GM08714 (cell line): ENCODE results near the gene STKLD1.
"Not testable (repeated sequence)": the region's sequence is repeated elsewhere in the genome, so short reads cannot be mapped to it uniquely, and the experiment has no call there.

Source experiments
- H3K4me3 ChIP-seq: fragments of 200-500 bp; sonication (Bioruptor generic); 2 replicates; pipeline ENCODE4 v1.5.1; 2014; ENCODE audit warnings: mild to moderate bottlenecking, low read length, inconsistent platforms
- ZNF274 ChIP-seq: IDR thresholded peaks from 2 replicates; pipeline ENCODE4 v1.6.1; 2012; ENCODE audit warnings: mild to moderate bottlenecking, low read depth, low read length

STKLD1 gene

DNA sequence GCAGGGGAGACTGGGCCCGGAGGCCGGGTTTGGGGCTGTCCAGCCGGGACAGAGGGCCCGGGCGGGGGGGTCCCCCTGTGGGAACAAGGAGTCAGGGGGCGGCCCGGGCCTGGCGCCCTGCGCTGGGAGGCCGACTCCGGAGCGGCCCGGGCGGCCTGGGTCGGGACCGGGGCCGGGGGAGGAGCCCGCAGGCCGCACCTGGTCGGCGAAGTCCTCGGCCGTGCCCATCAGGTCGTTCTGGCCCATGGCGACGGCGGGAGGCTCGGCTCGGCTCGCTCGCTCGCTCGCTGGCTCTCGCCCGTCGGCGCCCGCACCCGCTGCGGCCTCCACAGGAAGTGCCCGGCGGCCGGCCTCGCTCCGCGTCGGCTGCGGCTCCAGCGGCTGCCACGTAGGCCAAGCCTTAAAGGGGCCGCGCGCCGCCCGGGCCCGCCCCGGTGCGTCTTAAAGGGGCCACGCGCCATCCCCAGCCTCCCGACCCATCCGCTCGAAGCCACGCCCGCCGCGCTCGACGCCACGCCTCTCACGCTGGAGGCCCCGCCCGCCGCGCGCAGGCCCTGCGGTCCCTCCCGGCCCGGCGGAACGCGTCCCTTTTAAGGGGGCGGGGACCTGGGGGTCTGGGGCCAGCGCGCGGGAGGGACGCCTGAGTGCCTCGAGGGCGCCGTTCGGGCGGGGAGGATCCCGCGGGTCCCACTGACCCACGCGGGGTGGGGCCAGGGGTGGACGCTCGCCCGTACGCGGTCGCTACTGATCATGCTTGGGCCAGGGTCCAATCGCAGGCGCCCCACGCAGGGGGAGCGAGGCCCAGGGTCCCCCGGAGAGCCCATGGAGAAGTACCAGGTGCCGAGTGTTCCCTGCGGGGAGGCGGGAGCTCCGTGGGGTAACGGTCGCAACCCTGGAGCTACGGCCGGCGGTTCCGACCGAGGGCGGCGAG is at the start of gene STKLD1, which contains the start of gene SURF4:
STKLD1 (plus strand) TSS at position 643 of the 931 bp plus-strand sequence; CDS start at position 751, 108 bp downstream.
SURF4 (minus strand) TSS at position 337 of the 931 bp plus-strand sequence; CDS start at position 246, 91 bp downstream.
- no peak for TF ChIP-seq ZNF274
- H3K4me3 ChIP-seq = peak within 1 kb of the TSS; percentile 91

DNA sequence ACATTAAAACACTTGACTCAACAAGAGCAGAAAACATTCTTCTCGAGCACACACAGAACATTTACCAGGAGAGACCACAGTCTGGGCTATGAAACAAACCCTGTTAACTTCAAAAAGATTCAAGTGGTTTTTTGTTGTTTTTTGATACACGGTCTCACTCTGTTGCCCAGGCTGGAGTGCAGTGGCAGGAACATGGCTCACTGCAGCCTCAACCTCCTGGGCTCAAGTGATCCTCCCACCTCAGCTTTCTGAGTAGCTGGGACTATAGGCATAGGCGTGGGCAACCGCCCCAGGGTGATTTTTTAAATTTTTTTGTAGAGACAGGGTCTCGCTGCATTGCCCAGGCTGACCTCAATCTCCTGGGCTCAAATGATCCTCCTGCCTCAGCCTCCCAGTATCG is 49.1 kb upstream of the STKLD1 start:
- not testable (repeated sequence) for H3K4me3 ChIP-seq

- no peak overlapping the region for H3K4me3 ChIP-seq
- TF ChIP-seq ZNF274 = no peak
Measured at GRCh38 chr9:133327834-133328484, 48.2 kb upstream of the STKLD1 start.

GRCh38 chr9:133329306-133330156 is 46.6 kb upstream of the STKLD1 start:
- not testable (repeated sequence) for H3K4me3 ChIP-seq

- H3K4me3 ChIP-seq = no peak overlapping the region
- TF ChIP-seq ZNF274 = no peak
Measured at GRCh38 chr9:133331221-133331620, 44.9 kb upstream of the STKLD1 start.

DNA sequence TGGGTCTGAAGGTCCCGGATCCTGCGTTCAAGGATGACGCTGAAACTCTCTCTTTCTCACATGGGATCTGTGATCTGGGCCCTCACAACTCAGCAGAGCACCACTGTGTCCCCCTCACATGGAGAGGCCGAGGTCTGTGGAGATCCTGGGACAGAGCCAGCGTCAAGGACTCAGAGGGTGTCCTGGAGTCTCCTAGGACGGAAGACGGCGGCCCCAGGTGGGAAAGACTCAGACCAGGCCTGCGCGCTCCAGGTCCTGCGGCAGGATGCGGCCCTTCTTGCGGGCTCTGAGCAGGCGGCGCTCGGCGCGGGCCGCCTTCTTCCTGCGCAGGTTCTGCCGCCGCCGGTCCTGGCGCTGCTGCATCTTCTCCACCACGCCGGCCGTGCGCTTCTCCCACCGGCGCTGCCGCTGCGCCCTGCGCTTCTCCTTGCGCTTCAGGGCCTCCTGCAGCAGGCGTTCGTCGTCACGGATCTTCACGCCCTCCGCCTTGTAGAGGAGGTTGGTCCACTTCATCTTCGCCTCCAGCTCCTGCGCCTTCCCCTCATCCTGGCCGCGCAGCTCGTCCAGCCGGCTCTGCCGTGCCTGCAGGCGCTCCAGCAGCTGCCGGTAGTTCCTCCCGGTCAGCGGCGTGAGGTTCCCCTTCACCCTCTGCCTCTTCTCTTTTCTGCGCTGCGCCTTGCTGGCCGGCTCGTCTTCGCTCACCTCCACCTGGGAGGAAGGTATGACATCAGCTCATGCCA is 44.4 kb upstream of the STKLD1 start:
- no peak for TF ChIP-seq ZNF274
- no peak overlapping the region for H3K4me3 ChIP-seq

- H3K4me3 ChIP-seq = no peak overlapping the region
- TF ChIP-seq ZNF274 = no peak
Measured at GRCh38 chr9:133332381-133332730, 43.8 kb upstream of the STKLD1 start.

- no peak for TF ChIP-seq ZNF274
Measured at GRCh38 chr9:133333011-133333410, 43.2 kb upstream of the STKLD1 start.

GRCh38 chr9:133333566-133333965 is 42.6 kb upstream of the STKLD1 start:
- TF ChIP-seq ZNF274 = no peak
- H3K4me3 ChIP-seq = no peak overlapping the region

More at GRCh38 chr9:133333011-133333410, 43.2 kb upstream of the STKLD1 start:
- no peak overlapping the region for H3K4me3 ChIP-seq

- TF ChIP-seq ZNF274 = no peak
- H3K4me3 ChIP-seq = no peak overlapping the region
Measured at GRCh38 chr9:133334161-133334560, 42.0 kb upstream of the STKLD1 start.

DNA sequence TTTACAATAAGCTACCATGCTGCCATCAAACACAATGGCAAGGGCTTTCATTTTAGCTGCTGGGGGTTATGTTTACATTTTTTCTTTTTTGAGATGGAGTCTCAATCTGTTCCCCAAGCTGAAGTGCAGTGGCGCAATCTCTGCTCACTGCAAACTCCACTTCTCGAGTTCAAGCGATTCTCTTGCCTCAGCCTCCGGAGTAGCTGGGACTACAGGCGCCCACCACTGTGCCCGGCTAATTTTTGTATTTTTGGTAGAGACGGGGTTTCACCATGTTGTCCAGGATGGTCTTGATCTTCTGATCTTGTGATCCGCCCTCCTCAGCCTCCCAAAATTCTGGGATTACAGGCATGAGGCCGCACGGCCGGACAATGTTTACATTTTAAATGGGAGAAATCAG is 41.3 kb upstream of the STKLD1 start:
- peak overlapping the region; percentile 86 for H3K4me3 ChIP-seq

GRCh38 chr9:133335924-133336811 is 40.0 kb upstream of the STKLD1 start, which contains the start of gene SURF6:
TSS of gene SURF6 (minus strand) at chr9:133336188. CDS start at chr9:133336132, 56 bp downstream.
- no peak for TF ChIP-seq ZNF274

DNA sequence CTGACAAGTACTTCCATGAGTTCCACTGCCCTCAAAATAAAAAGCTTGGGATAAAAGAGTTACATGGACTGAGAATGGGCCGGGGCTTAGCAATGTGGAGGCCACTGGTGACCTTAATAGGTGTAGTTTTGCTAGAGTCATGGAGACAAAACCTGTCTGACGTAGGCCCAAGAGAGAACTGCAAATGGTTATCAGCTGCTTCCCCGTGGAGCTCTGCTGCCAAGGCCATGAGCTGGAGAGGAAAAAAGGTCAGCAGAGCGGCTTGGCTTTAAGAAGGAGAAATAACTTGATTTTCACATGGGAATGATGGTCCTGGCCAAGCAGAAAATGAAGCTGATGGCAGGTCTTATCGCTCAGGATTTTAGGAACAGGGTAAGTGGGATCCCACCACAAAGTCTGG is 36.5 kb upstream of the STKLD1 start:
- TF ChIP-seq ZNF274 = no peak
- no peak overlapping the region for H3K4me3 ChIP-seq

More at GRCh38 chr9:133335924-133336811, 40.0 kb upstream of the STKLD1 start, which contains the start of gene SURF6:
- H3K4me3 ChIP-seq = peak within 1 kb of the TSS; percentile 86
